Bronchial epithelial cell (primary cell): ENCODE results near the gene CACNA1C. TPM values are rescaled to one million over a fixed set of nuclear protein-coding genes. Genes with fewer than 3 reads are reported as not detected.

ENCODE experiments used
- DNase-seq: peaks from one replicate; pipeline ENCODE4 v3.0.0-alpha.2; 2010; ENCODE audit warnings: low read depth
- FAIRE-seq: peaks from 2 replicates; lab custom pipeline; 2011; peaks lifted over from hg19 to GRCh38; lab: Jason Lieb, UNC
- H3K27me3 ChIP-seq: 2 replicates; pipeline ENCODE4 v1.5.1; 2011; ENCODE audit warnings: low read length; ENCODE audit not compliant: control insufficient read depth, insufficient read depth
- H3K36me3 ChIP-seq: 2 replicates; pipeline ENCODE4 v1.5.1; 2011; ENCODE audit warnings: low read length; ENCODE audit not compliant: control insufficient read depth, insufficient read depth
- H3K4me3 ChIP-seq: 2 replicates; pipeline ENCODE4 v1.5.1; 2011; ENCODE audit warnings: mild to moderate bottlenecking, low read depth, low read length, control low read depth
- CTCF ChIP-seq: IDR thresholded peaks from 2 replicates; pipeline ENCODE4 v1.5.1; 2011; ENCODE audit warnings: mild to moderate bottlenecking, moderate library complexity, low read length, control low read depth, inconsistent platforms; ENCODE audit not compliant: insufficient read depth, severe bottlenecking
- total RNA-seq: library from RNA; depleted of rRNA; stranded (reverse); fragments of >200 nt; gene quantifications from 2 replicates; pipeline ENCODE4 v1.2.1, GENCODE V29; 2014

Gene CACNA1C
- total RNA-seq, 1 donor from 2014 or later: not detected

GRCh38 chr12:2325519-2325918 lies 272.7 kb downstream of the CACNA1C start:
- Histone ChIP-seq H3K36me3 (no peaks in the 10 kb centered on the region), H3K4me3 (no peak overlapping the region), H3K27me3 (no peaks in the 10 kb centered on the region)
- DNase-seq: no peak
- TF ChIP-seq CTCF: no peak
- no peak for FAIRE-seq

GRCh38 chr12:2326470-2326869 lies 273.7 kb downstream of the CACNA1C start:
- Histone ChIP-seq H3K27me3 (no peaks in the 10 kb centered on the region), H3K36me3 (no peaks in the 10 kb centered on the region), H3K4me3 (no peak overlapping the region)
- no peak for TF ChIP-seq CTCF
- no peak for FAIRE-seq
- no peak for DNase-seq

- FAIRE-seq: no peak
- no peaks in the 10 kb centered on the region for H3K36me3 ChIP-seq
- no peak for TF ChIP-seq CTCF
- no peak for DNase-seq
- H3K27me3 ChIP-seq: no peaks in the 10 kb centered on the region
- no peak overlapping the region for H3K4me3 ChIP-seq
Observed at GRCh38 chr12:2328661-2329060, 275.9 kb downstream of the CACNA1C start.

GRCh38 chr12:2329661-2330210 lies 276.9 kb downstream of the CACNA1C start:
- no peak for TF ChIP-seq CTCF
- no peak for FAIRE-seq

GRCh38 chr12:2332236-2332635 lies 279.4 kb downstream of the CACNA1C start:
- Histone ChIP-seq H3K4me3 (no peak overlapping the region), H3K36me3 (no peaks in the 10 kb centered on the region), H3K27me3 (no peaks in the 10 kb centered on the region)
- FAIRE-seq (no peak), DNase-seq (no peak)
- TF ChIP-seq CTCF: no peak

More at GRCh38 chr12:2329661-2330210, 276.9 kb downstream of the CACNA1C start:
- DNase-seq: no peak
- Histone ChIP-seq H3K4me3 (no peak overlapping the region), H3K36me3 (no peaks in the 10 kb centered on the region), H3K27me3 (no peaks in the 10 kb centered on the region)

GRCh38 chr12:2332947-2333346 lies 280.2 kb downstream of the CACNA1C start:
- Histone ChIP-seq H3K27me3 (no peaks in the 10 kb centered on the region), H3K4me3 (no peak overlapping the region), H3K36me3 (no peaks in the 10 kb centered on the region)
- FAIRE-seq (peak; percentile 52), DNase-seq (no peak)
- no peak for TF ChIP-seq CTCF
